Breast epithelium (tissue), 3 donors: ENCODE data around the gene LIPH.

ENCODE experiments used
- POLR2AphosphoS5 ChIP-seq, 3 donors: sonication (generic); formaldehyde crosslinking; IDR thresholded peaks; one replicate each; pipeline ENCODE4 v1.6.1; 2017; ENCODE audit warnings: antibody characterized with exemption in 3 of 3
- TF ChIP-seq, protein P1 (sequence below), 3 donors: fragments of 450-650 bp; IDR thresholded peaks; one replicate each; pipeline ENCODE4 v1.5.1; 2016 to 2017; ENCODE audit warnings: antibody characterized with exemption in 3 of 3, mild to moderate bottlenecking in 3 of 3, moderate library complexity in 3 of 3

DNA sequence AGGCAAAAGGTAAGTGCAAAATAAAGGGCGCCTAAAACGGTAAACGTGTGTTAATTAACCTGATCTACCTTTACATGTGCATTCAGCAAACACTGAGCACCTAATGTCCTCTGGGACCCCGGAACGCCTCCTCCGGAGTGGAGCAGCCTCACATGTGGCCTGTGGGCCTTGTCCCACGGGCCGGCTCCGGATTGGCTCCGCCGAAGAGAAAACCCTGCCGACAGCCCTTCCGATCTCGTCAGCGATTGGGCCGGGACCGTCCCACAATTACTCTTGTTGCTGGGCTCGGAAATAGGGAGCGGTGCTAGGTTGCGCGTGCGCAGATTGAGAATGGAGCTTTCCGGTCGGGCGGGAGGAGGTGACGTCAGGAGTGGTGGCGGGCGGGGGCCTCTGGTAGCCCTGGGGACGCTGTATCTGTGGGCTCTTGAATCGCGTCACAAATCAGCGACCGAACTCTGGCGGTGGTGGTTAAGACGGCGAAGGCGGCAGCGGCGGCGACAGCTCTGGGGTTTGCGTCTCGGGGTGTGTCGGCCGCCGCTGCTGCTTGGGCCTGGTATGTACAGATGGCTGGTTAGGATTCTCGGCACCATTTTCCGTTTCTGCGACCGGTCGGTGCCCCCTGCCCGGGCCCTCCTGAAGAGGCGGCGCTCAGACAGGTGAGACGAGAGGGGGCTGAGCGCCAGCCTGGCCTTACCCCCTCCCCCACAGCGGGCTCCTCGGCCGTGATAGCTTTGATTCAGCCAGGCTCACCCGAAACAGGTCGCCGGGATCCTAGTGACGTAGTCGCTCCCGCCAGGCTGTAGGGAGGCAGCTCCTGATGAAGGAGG lies 33.7 kb upstream of the LIPH start, which contains the start of gene SENP2:
- TF ChIP-seq, protein P1, sequence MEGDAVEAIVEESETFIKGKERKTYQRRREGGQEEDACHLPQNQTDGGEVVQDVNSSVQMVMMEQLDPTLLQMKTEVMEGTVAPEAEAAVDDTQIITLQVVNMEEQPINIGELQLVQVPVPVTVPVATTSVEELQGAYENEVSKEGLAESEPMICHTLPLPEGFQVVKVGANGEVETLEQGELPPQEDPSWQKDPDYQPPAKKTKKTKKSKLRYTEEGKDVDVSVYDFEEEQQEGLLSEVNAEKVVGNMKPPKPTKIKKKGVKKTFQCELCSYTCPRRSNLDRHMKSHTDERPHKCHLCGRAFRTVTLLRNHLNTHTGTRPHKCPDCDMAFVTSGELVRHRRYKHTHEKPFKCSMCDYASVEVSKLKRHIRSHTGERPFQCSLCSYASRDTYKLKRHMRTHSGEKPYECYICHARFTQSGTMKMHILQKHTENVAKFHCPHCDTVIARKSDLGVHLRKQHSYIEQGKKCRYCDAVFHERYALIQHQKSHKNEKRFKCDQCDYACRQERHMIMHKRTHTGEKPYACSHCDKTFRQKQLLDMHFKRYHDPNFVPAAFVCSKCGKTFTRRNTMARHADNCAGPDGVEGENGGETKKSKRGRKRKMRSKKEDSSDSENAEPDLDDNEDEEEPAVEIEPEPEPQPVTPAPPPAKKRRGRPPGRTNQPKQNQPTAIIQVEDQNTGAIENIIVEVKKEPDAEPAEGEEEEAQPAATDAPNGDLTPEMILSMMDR (IDR thresholded peaks at IDR 0.05), result no peak
- peak; percentile 75 to 97 (median 89) for TF ChIP-seq POLR2AphosphoS5 (IDR thresholded peaks at IDR 0.05)
